Measurements from ENCODE around the gene NKIRAS2. TPM values are rescaled to one million over a fixed set of nuclear protein-coding genes. Genes with fewer than 3 reads are reported as not detected.

Gene NKIRAS2
- total and polyA plus RNA-seq, 2 experiments from 2014 or later = 66.5 to 71.2 TPM

- no peaks in the 10 kb centered on the region for H4K20me1 ChIP-seq (ENCODE audit: insufficient read depth)
- no peak overlapping the region for H3K4me3 ChIP-seq
- H3K27ac ChIP-seq = no peak overlapping the region
- no peaks in the 10 kb centered on the region for H3K27me3 ChIP-seq (replicated peaks; ENCODE audit: insufficient read depth)
- TF ChIP-seq EZH2phosphoT487 (IDR thresholded peaks at IDR 0.05; ENCODE audit: insufficient read depth, low read depth) = no peak
- no peak for TF ChIP-seq EZH2 (IDR thresholded peaks at IDR 0.05; ENCODE audit: insufficient read depth, poor library complexity, severe bottlenecking)
- no peaks in the 10 kb centered on the region for H3K4me1 ChIP-seq (ENCODE audit: insufficient read depth)
- peaks cover 66% of the 10 kb centered on the region for H3K79me2 ChIP-seq (ENCODE audit: insufficient read depth)
- peaks cover 16% of the 10 kb centered on the region for H3F3A ChIP-seq (ENCODE audit: insufficient read depth)
- WGBS, 2 experiments (ENCODE audit: low coverage in 1 of 2, low lambda C conversion rate in 2 of 2, missing lambda C conversion rate in 2 of 2) = 91 to 94% methylated on average over 8 of the region's 8 CpGs
- H3K36me3 ChIP-seq (ENCODE audit: low read depth) = peaks cover 86% of the 10 kb centered on the region
- H3K9me2 ChIP-seq (ENCODE audit: insufficient read depth) = no peaks in the 10 kb centered on the region
- no peak for DNase-seq
- H3K9ac ChIP-seq = no peak overlapping the region
- H3K9me3 ChIP-seq (ENCODE audit: low read depth) = no peaks in the 10 kb centered on the region
- no peak overlapping the region for H2AFZ ChIP-seq
- H3K4me2 ChIP-seq (ENCODE audit: unreplicated experiment) = no peak overlapping the region
- in situ Hi-C loops (cut with MboI) = no loop called here
Observed at GRCh38 chr17:41985919-41986318, 34.0 kb upstream of the NKIRAS2 start.

GRCh38 chr17:41986634-41987033 is 33.3 kb upstream of the NKIRAS2 start:
- no peaks in the 10 kb centered on the region for H3K9me2 ChIP-seq (ENCODE audit: insufficient read depth)
- no peak overlapping the region for H3K4me3 ChIP-seq
- no peak overlapping the region for H3K4me2 ChIP-seq (ENCODE audit: unreplicated experiment)
- H3K36me3 ChIP-seq (ENCODE audit: low read depth) = peaks cover 86% of the 10 kb centered on the region
- no peaks in the 10 kb centered on the region for H3K27me3 ChIP-seq (replicated peaks; ENCODE audit: insufficient read depth)
- H2AFZ ChIP-seq = no peak overlapping the region
- no peaks in the 10 kb centered on the region for H3K4me1 ChIP-seq (ENCODE audit: insufficient read depth)
- no peaks in the 10 kb centered on the region for H4K20me1 ChIP-seq (ENCODE audit: insufficient read depth)
- peaks cover 66% of the 10 kb centered on the region for H3K79me2 ChIP-seq (ENCODE audit: insufficient read depth)
- no peak for DNase-seq
- in situ Hi-C loops (cut with MboI) = no loop called here
- H3K27ac ChIP-seq = no peak overlapping the region
- H3F3A ChIP-seq (ENCODE audit: insufficient read depth) = peaks cover 15% of the 10 kb centered on the region
- TF ChIP-seq EZH2phosphoT487 (IDR thresholded peaks at IDR 0.05; ENCODE audit: insufficient read depth, low read depth) = no peak
- TF ChIP-seq EZH2 (IDR thresholded peaks at IDR 0.05; ENCODE audit: insufficient read depth, poor library complexity, severe bottlenecking) = no peak
- no peak overlapping the region for H3K9ac ChIP-seq
- no peaks in the 10 kb centered on the region for H3K9me3 ChIP-seq (ENCODE audit: low read depth)
- 94 to 100% methylated on average over 1 of the region's 1 CpG for WGBS, 2 experiments (ENCODE audit: low coverage in 1 of 2, low lambda C conversion rate in 2 of 2, missing lambda C conversion rate in 2 of 2)

GRCh38 chr17:41987642-41988041 is 32.2 kb upstream of the NKIRAS2 start:
- Histone ChIP-seq H3K9ac (no peak overlapping the region), H3K4me3 (no peak overlapping the region), H3K79me2 (ENCODE audit: insufficient read depth) (peaks cover 65% of the 10 kb centered on the region), H3K4me2 (ENCODE audit: unreplicated experiment) (no peak overlapping the region), H3K36me3 (ENCODE audit: low read depth) (peaks cover 83% of the 10 kb centered on the region), H3F3A (ENCODE audit: insufficient read depth) (peaks cover 15% of the 10 kb centered on the region; the same call in 1 of the 2 replicates), H3K27me3 (replicated peaks; ENCODE audit: insufficient read depth) (no peaks in the 10 kb centered on the region), H3K27ac (no peak overlapping the region), H4K20me1 (ENCODE audit: insufficient read depth) (no peaks in the 10 kb centered on the region), H3K9me3 (ENCODE audit: low read depth) (no peaks in the 10 kb centered on the region), H2AFZ (no peak overlapping the region), H3K4me1 (ENCODE audit: insufficient read depth) (peaks cover 3% of the 10 kb centered on the region; the same call in 1 of the 2 replicates), H3K9me2 (ENCODE audit: insufficient read depth) (no peaks in the 10 kb centered on the region)
- 73 to 75% methylated on average over 3 of the region's 3 CpGs for WGBS, 2 experiments (ENCODE audit: low coverage in 1 of 2, low lambda C conversion rate in 2 of 2, missing lambda C conversion rate in 2 of 2)
- in situ Hi-C loops (cut with MboI) = no loop called here
- no peak for TF ChIP-seq EZH2 (IDR thresholded peaks at IDR 0.05; ENCODE audit: insufficient read depth, poor library complexity, severe bottlenecking)
- TF ChIP-seq EZH2phosphoT487 (IDR thresholded peaks at IDR 0.05; ENCODE audit: insufficient read depth, low read depth) = no peak
- peak; percentile 16 for DNase-seq

DNA sequence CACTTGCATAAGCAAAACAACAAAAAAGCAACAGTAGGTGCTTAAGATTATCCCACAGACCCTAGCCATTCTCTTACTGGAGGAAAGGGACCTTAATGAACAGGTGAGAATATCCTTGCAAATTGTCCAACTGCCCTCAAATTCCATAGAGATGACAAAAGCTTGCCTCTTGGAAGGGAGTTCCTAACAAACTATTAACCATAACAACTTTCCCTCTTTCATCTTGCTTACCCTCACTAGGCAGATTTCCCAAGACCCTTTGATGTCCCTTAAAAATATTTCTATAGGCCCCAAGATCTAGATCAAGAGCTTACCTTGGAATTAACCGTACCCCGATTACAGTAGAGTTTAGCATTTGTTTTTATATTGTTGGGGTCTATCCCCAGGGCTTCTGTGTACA is 31.5 kb upstream of the NKIRAS2 start:
- Histone ChIP-seq H3K27ac (no peak overlapping the region), H3K4me3 (no peak overlapping the region), H3K4me1 (ENCODE audit: insufficient read depth) (peaks cover 4% of the 10 kb centered on the region; the same call in 1 of the 2 replicates), H2AFZ (no peak overlapping the region), H3F3A (ENCODE audit: insufficient read depth) (peaks cover 15% of the 10 kb centered on the region; the same call in 1 of the 2 replicates), H3K4me2 (ENCODE audit: unreplicated experiment) (no peak overlapping the region), H3K36me3 (ENCODE audit: low read depth) (peaks cover 81% of the 10 kb centered on the region), H4K20me1 (ENCODE audit: insufficient read depth) (no peaks in the 10 kb centered on the region), H3K9ac (no peak overlapping the region), H3K79me2 (ENCODE audit: insufficient read depth) (peaks cover 61% of the 10 kb centered on the region), H3K27me3 (replicated peaks; ENCODE audit: insufficient read depth) (no peaks in the 10 kb centered on the region), H3K9me3 (ENCODE audit: low read depth) (no peaks in the 10 kb centered on the region), H3K9me2 (ENCODE audit: insufficient read depth) (no peaks in the 10 kb centered on the region)
- no peak for DNase-seq
- TF ChIP-seq EZH2phosphoT487 (IDR thresholded peaks at IDR 0.05; ENCODE audit: insufficient read depth, low read depth) = no peak
- no peak for TF ChIP-seq EZH2 (IDR thresholded peaks at IDR 0.05; ENCODE audit: insufficient read depth, poor library complexity, severe bottlenecking)
- in situ Hi-C loops (cut with MboI) = no loop called here
- WGBS, 2 experiments (ENCODE audit: low coverage in 1 of 2, low lambda C conversion rate in 2 of 2, missing lambda C conversion rate in 2 of 2) = 97 to 100% methylated on average over 2 of the region's 2 CpGs

Data from GM23248 (cell line).